Measurements from ENCODE around the gene OAS3.

OAS3 gene

DNA sequence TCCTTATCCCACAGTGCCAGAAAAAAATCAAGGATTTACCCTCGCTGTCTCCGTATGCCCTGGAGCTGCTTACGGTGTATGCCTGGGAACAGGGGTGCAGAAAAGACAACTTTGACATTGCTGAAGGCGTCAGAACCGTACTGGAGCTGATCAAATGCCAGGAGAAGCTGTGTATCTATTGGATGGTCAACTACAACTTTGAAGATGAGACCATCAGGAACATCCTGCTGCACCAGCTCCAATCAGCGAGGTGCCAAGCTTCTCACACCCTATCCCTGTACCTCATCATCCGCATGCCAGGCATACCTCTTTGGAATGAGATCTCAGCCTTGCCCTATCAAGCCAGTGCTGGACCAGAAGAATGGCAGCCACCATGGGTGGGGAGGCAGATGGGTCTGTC, 59.2 kb downstream of the OAS3 start:
- no peak for ATAC-seq
- TF ChIP-seq TOX (CRISPR knock-in tag; IDR thresholded peaks at IDR 0.05; ENCODE audit: borderline replicate concordance): no peak
- no peak for TF ChIP-seq ZC3H10 (CRISPR knock-in tag; IDR thresholded peaks at IDR 0.05)
- no peak for TF ChIP-seq PPARA (CRISPR knock-in tag; IDR thresholded peaks at IDR 0.05; ENCODE audit: borderline replicate concordance)

DNA sequence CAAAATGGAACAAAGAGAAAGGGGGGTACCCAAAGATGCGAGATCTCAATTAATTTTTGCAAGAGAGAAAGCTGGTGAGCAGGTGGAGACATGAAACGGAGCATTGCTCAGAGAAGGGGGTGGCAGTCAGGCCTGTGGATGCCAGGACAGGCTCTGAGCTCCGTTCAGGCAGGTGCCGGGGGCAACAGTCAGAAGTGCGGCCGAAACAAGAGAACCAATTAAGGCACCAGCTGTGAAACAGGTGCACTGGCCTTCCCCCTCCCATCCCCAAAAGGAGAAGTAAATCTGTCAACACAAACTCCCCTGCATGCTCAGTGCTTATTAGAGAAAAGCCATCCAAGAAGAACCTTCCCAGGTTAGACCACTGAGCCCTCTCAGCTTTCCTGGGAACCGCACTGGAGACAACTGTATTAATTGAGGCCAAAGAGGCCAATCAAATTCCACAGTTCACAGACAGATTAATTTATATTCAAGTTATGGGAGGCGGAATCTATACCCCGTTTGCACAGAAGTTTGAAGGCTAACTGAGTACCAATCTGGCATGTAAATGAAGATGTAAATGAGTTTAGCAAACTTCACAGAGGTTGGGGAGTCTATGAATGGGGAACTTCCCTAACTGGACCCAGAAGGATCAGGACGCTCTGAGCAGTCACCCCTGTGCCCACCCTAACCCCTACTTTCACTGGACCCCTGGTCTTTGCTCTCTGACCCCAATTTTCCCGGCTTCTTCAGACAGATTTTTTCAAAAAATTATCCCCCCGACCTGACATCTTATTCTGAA, 60.9 kb downstream of the OAS3 start:
- TF ChIP-seq, protein P1, sequence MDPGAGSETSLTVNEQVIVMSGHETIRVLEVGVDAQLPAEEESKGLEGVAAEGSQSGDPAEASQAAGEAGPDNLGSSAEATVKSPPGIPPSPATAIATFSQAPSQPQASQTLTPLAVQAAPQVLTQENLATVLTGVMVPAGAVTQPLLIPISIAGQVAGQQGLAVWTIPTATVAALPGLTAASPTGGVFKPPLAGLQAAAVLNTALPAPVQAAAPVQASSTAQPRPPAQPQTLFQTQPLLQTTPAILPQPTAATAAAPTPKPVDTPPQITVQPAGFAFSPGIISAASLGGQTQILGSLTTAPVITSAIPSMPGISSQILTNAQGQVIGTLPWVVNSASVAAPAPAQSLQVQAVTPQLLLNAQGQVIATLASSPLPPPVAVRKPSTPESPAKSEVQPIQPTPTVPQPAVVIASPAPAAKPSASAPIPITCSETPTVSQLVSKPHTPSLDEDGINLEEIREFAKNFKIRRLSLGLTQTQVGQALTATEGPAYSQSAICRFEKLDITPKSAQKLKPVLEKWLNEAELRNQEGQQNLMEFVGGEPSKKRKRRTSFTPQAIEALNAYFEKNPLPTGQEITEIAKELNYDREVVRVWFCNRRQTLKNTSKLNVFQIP (CRISPR knock-in tag; IDR thresholded peaks at IDR 0.05; ENCODE audit: borderline replicate concordance, low read depth): no peak
- no peak for TF ChIP-seq ZC3H10 (CRISPR knock-in tag; IDR thresholded peaks at IDR 0.05)
- no peak for TF ChIP-seq ZNF565 (CRISPR knock-in tag; conservative IDR thresholded peaks at IDR 0.05; ENCODE audit: low read depth)
- TF ChIP-seq, protein P2, sequence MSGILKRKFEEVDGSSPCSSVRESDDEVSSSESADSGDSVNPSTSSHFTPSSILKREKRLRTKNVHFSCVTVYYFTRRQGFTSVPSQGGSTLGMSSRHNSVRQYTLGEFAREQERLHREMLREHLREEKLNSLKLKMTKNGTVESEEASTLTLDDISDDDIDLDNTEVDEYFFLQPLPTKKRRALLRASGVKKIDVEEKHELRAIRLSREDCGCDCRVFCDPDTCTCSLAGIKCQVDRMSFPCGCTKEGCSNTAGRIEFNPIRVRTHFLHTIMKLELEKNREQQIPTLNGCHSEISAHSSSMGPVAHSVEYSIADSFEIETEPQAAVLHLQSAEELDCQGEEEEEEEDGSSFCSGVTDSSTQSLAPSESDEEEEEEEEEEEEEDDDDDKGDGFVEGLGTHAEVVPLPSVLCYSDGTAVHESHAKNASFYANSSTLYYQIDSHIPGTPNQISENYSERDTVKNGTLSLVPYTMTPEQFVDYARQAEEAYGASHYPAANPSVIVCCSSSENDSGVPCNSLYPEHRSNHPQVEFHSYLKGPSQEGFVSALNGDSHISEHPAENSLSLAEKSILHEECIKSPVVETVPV (CRISPR knock-in tag; IDR thresholded peaks at IDR 0.05): no peak
- TF ChIP-seq, protein P3, sequence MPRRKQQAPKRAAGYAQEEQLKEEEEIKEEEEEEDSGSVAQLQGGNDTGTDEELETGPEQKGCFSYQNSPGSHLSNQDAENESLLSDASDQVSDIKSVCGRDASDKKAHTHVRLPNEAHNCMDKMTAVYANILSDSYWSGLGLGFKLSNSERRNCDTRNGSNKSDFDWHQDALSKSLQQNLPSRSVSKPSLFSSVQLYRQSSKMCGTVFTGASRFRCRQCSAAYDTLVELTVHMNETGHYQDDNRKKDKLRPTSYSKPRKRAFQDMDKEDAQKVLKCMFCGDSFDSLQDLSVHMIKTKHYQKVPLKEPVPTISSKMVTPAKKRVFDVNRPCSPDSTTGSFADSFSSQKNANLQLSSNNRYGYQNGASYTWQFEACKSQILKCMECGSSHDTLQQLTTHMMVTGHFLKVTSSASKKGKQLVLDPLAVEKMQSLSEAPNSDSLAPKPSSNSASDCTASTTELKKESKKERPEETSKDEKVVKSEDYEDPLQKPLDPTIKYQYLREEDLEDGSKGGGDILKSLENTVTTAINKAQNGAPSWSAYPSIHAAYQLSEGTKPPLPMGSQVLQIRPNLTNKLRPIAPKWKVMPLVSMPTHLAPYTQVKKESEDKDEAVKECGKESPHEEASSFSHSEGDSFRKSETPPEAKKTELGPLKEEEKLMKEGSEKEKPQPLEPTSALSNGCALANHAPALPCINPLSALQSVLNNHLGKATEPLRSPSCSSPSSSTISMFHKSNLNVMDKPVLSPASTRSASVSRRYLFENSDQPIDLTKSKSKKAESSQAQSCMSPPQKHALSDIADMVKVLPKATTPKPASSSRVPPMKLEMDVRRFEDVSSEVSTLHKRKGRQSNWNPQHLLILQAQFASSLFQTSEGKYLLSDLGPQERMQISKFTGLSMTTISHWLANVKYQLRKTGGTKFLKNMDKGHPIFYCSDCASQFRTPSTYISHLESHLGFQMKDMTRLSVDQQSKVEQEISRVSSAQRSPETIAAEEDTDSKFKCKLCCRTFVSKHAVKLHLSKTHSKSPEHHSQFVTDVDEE (CRISPR knock-in tag; IDR thresholded peaks at IDR 0.05): no peak
- TF ChIP-seq GLIS3 (CRISPR knock-in tag; IDR thresholded peaks at IDR 0.05): no peak
- no peak for TF ChIP-seq ESRRG (CRISPR knock-in tag; IDR thresholded peaks at IDR 0.05)
- TF ChIP-seq CSDC2 (CRISPR knock-in tag; IDR thresholded peaks at IDR 0.05): no peak
- no peak for TF ChIP-seq ISL1 (CRISPR knock-in tag; IDR thresholded peaks at IDR 0.05)
- no peak for TF ChIP-seq RARB (CRISPR knock-in tag; IDR thresholded peaks at IDR 0.05)
- TF ChIP-seq OSR1 (CRISPR knock-in tag; IDR thresholded peaks at IDR 0.05): no peak
- TF ChIP-seq, protein P4, sequence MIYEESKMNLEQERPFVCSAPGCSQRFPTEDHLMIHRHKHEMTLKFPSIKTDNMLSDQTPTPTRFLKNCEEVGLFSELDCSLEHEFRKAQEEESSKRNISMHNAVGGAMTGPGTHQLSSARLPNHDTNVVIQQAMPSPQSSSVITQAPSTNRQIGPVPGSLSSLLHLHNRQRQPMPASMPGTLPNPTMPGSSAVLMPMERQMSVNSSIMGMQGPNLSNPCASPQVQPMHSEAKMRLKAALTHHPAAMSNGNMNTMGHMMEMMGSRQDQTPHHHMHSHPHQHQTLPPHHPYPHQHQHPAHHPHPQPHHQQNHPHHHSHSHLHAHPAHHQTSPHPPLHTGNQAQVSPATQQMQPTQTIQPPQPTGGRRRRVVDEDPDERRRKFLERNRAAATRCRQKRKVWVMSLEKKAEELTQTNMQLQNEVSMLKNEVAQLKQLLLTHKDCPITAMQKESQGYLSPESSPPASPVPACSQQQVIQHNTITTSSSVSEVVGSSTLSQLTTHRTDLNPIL (CRISPR knock-in tag; IDR thresholded peaks at IDR 0.05; ENCODE audit: low read depth): no peak
- TF ChIP-seq ZFP30 (CRISPR knock-in tag; IDR thresholded peaks at IDR 0.05): no peak
- no peak for TF ChIP-seq ARNTL (CRISPR knock-in tag; IDR thresholded peaks at IDR 0.05; ENCODE audit: borderline replicate concordance, low read depth)
- TF ChIP-seq, protein P5, sequence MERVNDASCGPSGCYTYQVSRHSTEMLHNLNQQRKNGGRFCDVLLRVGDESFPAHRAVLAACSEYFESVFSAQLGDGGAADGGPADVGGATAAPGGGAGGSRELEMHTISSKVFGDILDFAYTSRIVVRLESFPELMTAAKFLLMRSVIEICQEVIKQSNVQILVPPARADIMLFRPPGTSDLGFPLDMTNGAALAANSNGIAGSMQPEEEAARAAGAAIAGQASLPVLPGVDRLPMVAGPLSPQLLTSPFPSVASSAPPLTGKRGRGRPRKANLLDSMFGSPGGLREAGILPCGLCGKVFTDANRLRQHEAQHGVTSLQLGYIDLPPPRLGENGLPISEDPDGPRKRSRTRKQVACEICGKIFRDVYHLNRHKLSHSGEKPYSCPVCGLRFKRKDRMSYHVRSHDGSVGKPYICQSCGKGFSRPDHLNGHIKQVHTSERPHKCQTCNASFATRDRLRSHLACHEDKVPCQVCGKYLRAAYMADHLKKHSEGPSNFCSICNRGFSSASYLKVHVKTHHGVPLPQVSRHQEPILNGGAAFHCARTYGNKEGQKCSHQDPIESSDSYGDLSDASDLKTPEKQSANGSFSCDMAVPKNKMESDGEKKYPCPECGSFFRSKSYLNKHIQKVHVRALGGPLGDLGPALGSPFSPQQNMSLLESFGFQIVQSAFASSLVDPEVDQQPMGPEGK (CRISPR knock-in tag; IDR thresholded peaks at IDR 0.05; ENCODE audit: borderline replicate concordance): no peak
- no peak for TF ChIP-seq TOX (CRISPR knock-in tag; IDR thresholded peaks at IDR 0.05; ENCODE audit: borderline replicate concordance)
- no peak for TF ChIP-seq ZNF70 (CRISPR knock-in tag; IDR thresholded peaks at IDR 0.05)
- no peak for TF ChIP-seq SNAI2 (CRISPR knock-in tag; IDR thresholded peaks at IDR 0.05)
- no peak for ATAC-seq

DNA sequence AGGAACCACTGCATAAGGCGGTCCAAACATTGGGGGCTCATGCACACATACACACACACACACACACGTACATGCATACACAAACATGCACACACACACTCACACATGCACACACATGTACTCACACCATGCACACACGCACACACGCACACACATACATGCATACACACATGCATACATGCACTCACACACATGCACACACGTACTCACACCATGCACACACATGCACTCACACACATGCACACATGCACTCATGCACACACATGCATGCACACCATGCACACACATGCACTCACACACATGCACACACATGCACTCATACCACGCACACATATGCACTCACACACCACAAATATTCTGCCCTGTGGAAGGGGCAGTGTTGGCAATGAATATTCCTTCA, 62.2 kb downstream of the OAS3 start:
- ATAC-seq: no peak
- TF ChIP-seq, protein P1 (CRISPR knock-in tag; IDR thresholded peaks at IDR 0.05; ENCODE audit: borderline replicate concordance, low read depth): no peak
- no peak for TF ChIP-seq ZNF565 (CRISPR knock-in tag; conservative IDR thresholded peaks at IDR 0.05; ENCODE audit: low read depth)
- TF ChIP-seq ZFP30 (CRISPR knock-in tag; IDR thresholded peaks at IDR 0.05): no peak
- no peak for TF ChIP-seq GLIS3 (CRISPR knock-in tag; IDR thresholded peaks at IDR 0.05)
- TF ChIP-seq SNAI2 (CRISPR knock-in tag; IDR thresholded peaks at IDR 0.05): no peak
- no peak for TF ChIP-seq ARNTL (CRISPR knock-in tag; IDR thresholded peaks at IDR 0.05; ENCODE audit: borderline replicate concordance, low read depth)
- TF ChIP-seq, protein P2 (CRISPR knock-in tag; IDR thresholded peaks at IDR 0.05): no peak
- TF ChIP-seq ESRRG (CRISPR knock-in tag; IDR thresholded peaks at IDR 0.05): no peak
- TF ChIP-seq, protein P4 (CRISPR knock-in tag; IDR thresholded peaks at IDR 0.05; ENCODE audit: low read depth): no peak
- no peak for TF ChIP-seq TCF4 (CRISPR knock-in tag; IDR thresholded peaks at IDR 0.05; ENCODE audit: borderline replicate concordance)
- no peak for TF ChIP-seq ZNF8 (CRISPR knock-in tag; IDR thresholded peaks at IDR 0.05)
- no peak for TF ChIP-seq CSDC2 (CRISPR knock-in tag; IDR thresholded peaks at IDR 0.05)
- TF ChIP-seq ZC3H10 (CRISPR knock-in tag; IDR thresholded peaks at IDR 0.05): no peak
- no peak for TF ChIP-seq PPARA (CRISPR knock-in tag; IDR thresholded peaks at IDR 0.05; ENCODE audit: borderline replicate concordance)
- TF ChIP-seq TOX (CRISPR knock-in tag; IDR thresholded peaks at IDR 0.05; ENCODE audit: borderline replicate concordance): no peak
- no peak for TF ChIP-seq BACH2 (CRISPR knock-in tag; IDR thresholded peaks at IDR 0.05; ENCODE audit: borderline replicate concordance)

Measured in SK-N-SH treated with all-trans-retinoic acid at 6 μM for 48 hours (cell line).